ENCODE results near the gene MARVELD1.

The MARVELD1 gene

GRCh38 chr10:97765201-97765600 lies 51.7 kb downstream of the MARVELD1 start:
- no peaks in the 10 kb centered on the region for H3K36me3 ChIP-seq (ENCODE audit: control insufficient read depth, insufficient read depth, low read length)
- no peaks in the 10 kb centered on the region for H3K79me2 ChIP-seq
- H3K4me3 ChIP-seq (ENCODE audit: low read depth, low read length), result no peak overlapping the region
- no peak overlapping the region for H3K4me2 ChIP-seq (ENCODE audit: low read length)
- H3K9ac ChIP-seq, result no peak overlapping the region
- H3K27ac ChIP-seq, result no peak overlapping the region
- H3K4me1 ChIP-seq, result no peaks in the 10 kb centered on the region
- TF ChIP-seq CTCF (IDR thresholded peaks at IDR 0.05), result no peak
- H3K27me3 ChIP-seq (ENCODE audit: control insufficient read depth, insufficient read depth, low read length), result no peaks in the 10 kb centered on the region
- H2AFZ ChIP-seq, result no peak overlapping the region
- no peaks in the 10 kb centered on the region for H3K9me3 ChIP-seq (ENCODE audit: control insufficient read depth, low read length)

GRCh38 chr10:97766106-97766810 lies 52.7 kb downstream of the MARVELD1 start:
- Histone ChIP-seq H2AFZ (no peak overlapping the region), H3K36me3 (ENCODE audit: control insufficient read depth, insufficient read depth, low read length) (no peaks in the 10 kb centered on the region), H3K4me2 (ENCODE audit: low read length) (no peak overlapping the region), H3K27me3 (ENCODE audit: control insufficient read depth, insufficient read depth, low read length) (no peaks in the 10 kb centered on the region), H3K9me3 (ENCODE audit: control insufficient read depth, low read length) (no peaks in the 10 kb centered on the region), H3K9ac (no peak overlapping the region), H3K4me3 (ENCODE audit: low read depth, low read length) (no peak overlapping the region), H3K4me1 (no peaks in the 10 kb centered on the region), H3K27ac (no peak overlapping the region), H3K79me2 (no peaks in the 10 kb centered on the region)
- TF ChIP-seq CTCF (IDR thresholded peaks at IDR 0.05), result no peak

- no peak for TF ChIP-seq CTCF (IDR thresholded peaks at IDR 0.05)
- Histone ChIP-seq H3K4me2 (ENCODE audit: low read length) (no peak overlapping the region), H3K27ac (no peak overlapping the region), H3K79me2 (no peaks in the 10 kb centered on the region), H3K9me3 (ENCODE audit: control insufficient read depth, low read length) (no peaks in the 10 kb centered on the region), H3K4me1 (no peaks in the 10 kb centered on the region), H3K36me3 (ENCODE audit: control insufficient read depth, insufficient read depth, low read length) (no peaks in the 10 kb centered on the region), H3K4me3 (ENCODE audit: low read depth, low read length) (no peak overlapping the region), H3K9ac (no peak overlapping the region), H2AFZ (no peak overlapping the region), H3K27me3 (ENCODE audit: control insufficient read depth, insufficient read depth, low read length) (peaks cover 3% of the 10 kb centered on the region)
These were observed 53.7 kb downstream of the MARVELD1 start for GRCh38 chr10:97766996-97767924.
